NB4 (cell line): ENCODE results near the gene ADAMTS2.

Experiments used
- DNase-seq: peaks from one replicate; pipeline ENCODE4 v3.0.0; 2010; ENCODE audit warnings: low read depth
- H3K4me3 ChIP-seq: one replicate; pipeline ENCODE4 v1.5.1; 2011; ENCODE audit warnings: mild to moderate bottlenecking, low read depth, low read length, moderate library complexity
- CTCF ChIP-seq: IDR thresholded peaks from one replicate; pipeline ENCODE4 v1.5.1; 2012; ENCODE audit warnings: low read depth, low read length
- MAX ChIP-seq: IDR thresholded peaks from 2 replicates; pipeline ENCODE4 v1.6.1; 2011; ENCODE audit warnings: low read depth, low read length
- MYC ChIP-seq: IDR thresholded peaks from 2 replicates; pipeline ENCODE4 v1.6.1; 2011; ENCODE audit warnings: low read depth, low read length
- POLR2A ChIP-seq: IDR thresholded peaks from 2 replicates; pipeline ENCODE4 v1.6.1; 2011; ENCODE audit warnings: mild to moderate bottlenecking; ENCODE audit not compliant: insufficient read length; ENCODE audit errors: extremely low read depth

Gene ADAMTS2

GRCh38 chr5:179139111-179139935 is 205.9 kb downstream of the ADAMTS2 start:
- no peak overlapping the region for H3K4me3 ChIP-seq
- no peak for DNase-seq
- TF ChIP-seq CTCF (no peak), MYC (no peak), POLR2A (no peak), MAX (no peak)

- H3K4me3 ChIP-seq: no peak overlapping the region
- no peak for TF ChIP-seq MAX
- TF ChIP-seq MYC: no peak
- TF ChIP-seq CTCF: no peak
- TF ChIP-seq POLR2A: no peak
- no peak for DNase-seq
These were observed 206.7 kb downstream of the ADAMTS2 start for GRCh38 chr5:179138568-179138925.

- TF ChIP-seq CTCF (no peak), MYC (no peak), MAX (no peak), POLR2A (no peak)
- no peak for DNase-seq
These were observed 207.4 kb downstream of the ADAMTS2 start for GRCh38 chr5:179137643-179138567.

DNA sequence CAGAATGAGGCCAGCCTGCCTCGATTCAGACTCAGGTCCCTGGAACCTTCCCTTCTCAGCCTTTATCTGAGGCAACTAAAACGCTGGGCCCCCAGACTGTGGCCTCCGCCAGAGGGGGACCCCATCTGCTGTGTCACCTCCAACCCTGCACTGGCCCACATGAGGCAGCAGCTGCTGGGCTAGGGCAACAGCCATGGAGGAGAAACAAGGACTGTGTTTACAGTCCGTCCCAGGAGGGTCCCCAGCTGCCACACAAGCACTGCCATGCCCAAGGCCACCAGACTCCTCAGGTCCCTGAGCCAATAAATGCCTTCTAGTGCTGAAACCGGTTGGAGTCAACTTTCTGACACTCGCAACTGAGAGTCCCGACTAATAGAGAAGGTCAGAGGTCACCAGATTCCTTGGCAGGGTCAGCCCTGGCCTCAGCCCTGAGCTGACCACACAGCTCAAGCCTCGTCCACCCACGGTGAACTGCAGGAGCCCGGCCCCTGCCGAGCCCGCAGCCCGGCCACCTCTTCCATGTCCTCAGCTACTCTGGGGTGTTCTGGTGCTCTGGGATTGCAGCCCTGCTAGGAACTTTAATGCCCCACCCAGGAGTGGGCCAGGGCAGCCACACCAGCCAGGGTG is 208.1 kb downstream of the ADAMTS2 start:
- DNase-seq: no peak
- no peak overlapping the region for H3K4me3 ChIP-seq
- no peak for TF ChIP-seq MAX

More at GRCh38 chr5:179137643-179138567, 207.4 kb downstream of the ADAMTS2 start:
- no peak overlapping the region for H3K4me3 ChIP-seq

DNA sequence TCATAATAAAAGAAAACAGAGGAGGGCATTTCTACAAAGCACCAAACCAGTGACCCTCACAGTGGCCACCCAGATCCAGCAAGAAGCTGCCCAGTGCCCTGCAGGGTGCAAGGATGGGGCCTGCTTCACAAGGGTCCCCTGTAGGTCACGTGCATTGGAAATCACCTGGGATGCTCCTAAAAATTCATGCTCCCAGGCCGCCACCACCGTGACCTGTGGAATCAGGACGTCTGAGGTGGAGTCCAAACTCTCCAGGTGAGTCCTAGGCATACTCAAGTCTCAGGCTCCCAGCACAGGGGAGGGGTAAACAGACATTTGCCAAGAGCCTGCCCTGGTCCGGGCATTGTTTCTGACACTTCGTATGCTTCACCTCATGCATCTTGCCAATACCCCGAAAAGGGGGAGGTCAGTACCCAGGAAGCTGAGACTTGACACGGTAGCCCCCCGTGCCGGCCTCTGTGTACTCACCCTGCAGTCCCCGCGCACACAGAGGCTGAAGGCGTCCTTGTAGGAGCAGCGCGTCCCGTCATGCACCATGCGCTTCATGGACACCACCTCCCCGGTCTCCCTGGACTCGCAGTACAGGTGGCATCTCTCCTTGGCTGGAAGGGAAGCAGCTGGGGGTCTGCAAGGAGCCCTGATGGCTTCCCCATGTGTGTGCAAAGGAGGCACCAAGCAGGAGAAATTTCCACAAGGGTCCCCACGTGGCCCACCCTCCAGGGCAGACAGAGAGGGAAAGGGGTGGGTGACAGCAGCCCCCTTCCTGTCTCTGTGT is 209.6 kb downstream of the ADAMTS2 start:
- H3K4me3 ChIP-seq: no peak overlapping the region
- DNase-seq: no peak
- TF ChIP-seq CTCF (no peak), POLR2A (no peak), MYC (no peak), MAX (no peak)
